ENCODE measurements around the gene ZNF91.
"Not testable (repeated sequence)": the region's sequence is repeated elsewhere in the genome, so short reads cannot be mapped to it uniquely, and the experiment has no call there.

The ZNF91 gene

DNA sequence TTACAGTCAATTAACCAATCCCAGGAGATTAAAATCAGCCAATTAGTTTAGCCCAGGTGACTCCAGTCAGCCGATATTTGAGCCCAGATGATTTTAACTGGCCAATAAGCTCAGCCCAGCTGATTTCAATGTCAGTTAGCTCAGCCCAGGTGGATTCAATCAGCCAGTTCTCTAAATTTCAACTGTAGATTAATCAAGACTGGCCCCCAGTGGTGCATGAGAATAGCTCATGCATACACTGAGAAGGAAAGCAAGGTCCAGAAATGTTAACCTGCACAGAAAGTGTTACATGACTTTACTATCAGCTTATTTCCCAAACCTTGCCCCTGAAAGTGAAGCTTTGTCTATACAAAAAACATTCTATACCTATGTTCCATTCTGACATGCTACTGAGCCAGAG is 89.7 kb downstream of the ZNF91 start:
- Histone ChIP-seq H3K9ac (ENCODE audit: low read length) (no peak overlapping the region), H3K9me3 (ENCODE audit: control insufficient read depth, insufficient read depth, low read depth, low read length) (peaks cover 33% of the 10 kb centered on the region; the same call in 1 of the 2 replicates), H3K36me3 (ENCODE audit: control insufficient read depth, insufficient read depth, low read length) (no peaks in the 10 kb centered on the region), H3K4me3 (ENCODE audit: low read depth, low read length) (no peak overlapping the region), H3K27ac (ENCODE audit: low read depth, low read length) (no peak overlapping the region), H3K27me3 (ENCODE audit: control insufficient read depth, insufficient read depth, low read length) (no peaks in the 10 kb centered on the region), H3K4me1 (ENCODE audit: control insufficient read depth, insufficient read depth, low read length) (no peaks in the 10 kb centered on the region)

DNA sequence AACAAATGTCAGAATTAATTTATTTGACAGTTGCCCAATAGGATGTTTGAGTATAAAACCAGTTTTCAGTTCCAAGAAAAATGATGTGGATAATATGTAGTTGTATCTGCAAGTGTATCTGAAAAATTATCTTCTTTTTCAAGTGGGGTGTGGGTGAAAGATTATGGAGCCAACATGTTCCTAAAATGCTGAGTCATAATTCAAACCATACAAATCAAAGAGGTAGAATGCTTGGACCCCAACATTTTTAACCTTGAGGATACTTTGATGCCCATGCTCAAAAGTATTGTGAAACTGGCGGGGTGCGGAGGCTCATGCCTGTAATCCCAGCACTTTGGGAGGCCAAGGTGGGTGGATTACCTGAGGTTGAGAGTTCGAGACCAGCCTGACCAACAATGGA is 91.0 kb downstream of the ZNF91 start:
- no peaks in the 10 kb centered on the region for H3K27me3 ChIP-seq (ENCODE audit: control insufficient read depth, insufficient read depth, low read length)
- no peaks in the 10 kb centered on the region for H3K4me1 ChIP-seq (ENCODE audit: control insufficient read depth, insufficient read depth, low read length)
- no peak overlapping the region for H3K4me3 ChIP-seq (ENCODE audit: low read depth, low read length)
- no peak overlapping the region for H3K9ac ChIP-seq (ENCODE audit: low read length)
- peaks cover 37% of the 10 kb centered on the region; the same call in 1 of the 2 replicates for H3K9me3 ChIP-seq (ENCODE audit: control insufficient read depth, insufficient read depth, low read depth, low read length)
- no peaks in the 10 kb centered on the region for H3K36me3 ChIP-seq (ENCODE audit: control insufficient read depth, insufficient read depth, low read length)
- H3K27ac ChIP-seq (ENCODE audit: low read depth, low read length) = no peak overlapping the region

DNA sequence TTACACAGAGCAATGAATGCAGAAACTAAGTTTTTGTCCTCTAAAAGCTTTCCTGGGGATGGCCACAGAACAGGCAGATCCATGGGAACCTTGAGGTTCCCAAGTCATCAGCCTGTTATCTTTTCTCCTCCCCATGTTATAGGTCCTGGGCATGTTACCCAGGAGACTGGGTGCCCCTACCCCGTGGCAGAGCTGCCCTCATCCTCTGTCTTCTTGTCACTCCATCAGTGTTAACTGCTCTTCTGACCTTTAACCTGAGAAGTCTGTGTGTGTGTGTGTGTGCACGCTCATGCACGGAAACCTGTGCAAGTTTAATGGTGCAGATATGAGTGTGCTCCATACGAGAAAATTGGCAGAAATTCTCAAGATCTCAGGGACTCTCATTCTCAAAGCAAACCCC is 101.1 kb downstream of the ZNF91 start:
- Histone ChIP-seq H3K4me3 (ENCODE audit: low read depth, low read length) (no peak overlapping the region), H3K27ac (ENCODE audit: low read depth, low read length) (no peak overlapping the region), H3K27me3 (ENCODE audit: control insufficient read depth, insufficient read depth, low read length) (no peaks in the 10 kb centered on the region), H3K9ac (ENCODE audit: low read length) (no peak overlapping the region), H3K4me1 (ENCODE audit: control insufficient read depth, insufficient read depth, low read length) (no peaks in the 10 kb centered on the region), H3K36me3 (ENCODE audit: control insufficient read depth, insufficient read depth, low read length) (no peaks in the 10 kb centered on the region), H3K9me3 (ENCODE audit: control insufficient read depth, insufficient read depth, low read depth, low read length) (peaks cover 25% of the 10 kb centered on the region; the same call in 1 of the 2 replicates)

DNA sequence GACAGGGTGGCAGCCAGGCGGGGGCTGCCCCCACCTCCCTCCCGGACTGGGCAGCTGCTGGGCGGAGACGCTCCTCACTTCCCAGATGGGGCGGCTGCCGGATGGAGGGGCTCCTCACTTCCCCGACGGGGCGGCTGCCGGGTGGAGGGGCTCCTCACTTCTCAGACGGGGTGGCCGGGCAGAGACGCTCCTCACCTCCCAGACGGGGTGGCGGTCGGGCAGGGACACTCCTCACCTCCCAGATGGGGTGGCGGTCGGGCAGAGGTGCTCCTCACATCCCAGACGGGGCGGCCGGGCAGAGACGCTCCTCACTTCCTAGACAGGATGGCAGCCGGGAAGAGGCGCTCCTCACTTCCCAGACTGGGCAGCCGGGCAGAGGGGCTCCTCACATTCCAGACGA is 105.3 kb downstream of the ZNF91 start:
- not testable (repeated sequence) for H3K4me1 ChIP-seq (ENCODE audit: control insufficient read depth, insufficient read depth, low read length); H3K4me3 ChIP-seq (ENCODE audit: low read depth, low read length); H3K27me3 ChIP-seq (ENCODE audit: control insufficient read depth, insufficient read depth, low read length); H3K27ac ChIP-seq (ENCODE audit: low read depth, low read length); H3K9ac ChIP-seq (ENCODE audit: low read length); H3K36me3 ChIP-seq (ENCODE audit: control insufficient read depth, insufficient read depth, low read length)
- H3K9me3 ChIP-seq (ENCODE audit: control insufficient read depth, insufficient read depth, low read depth, low read length) = peaks cover 35% of the 10 kb centered on the region

Data from HUES6 (cell line).